Prostate gland (tissue), 2 donors: ENCODE results near the gene UBN1.

Experiments used
- CTCF ChIP-seq, 4 experiments: fragments of 200-600 bp in 2 of 4; fragments of 450-650 bp in 2 of 4; sonication (generic) in 2 of 4; IDR thresholded peaks; 1 replicate in 3 of 4; 2 replicates in 1 of 4; pipeline ENCODE4 v1.5.1; 2016 to 2019; ENCODE audit warnings: antibody characterized with exemption in 4 of 4, mild to moderate bottlenecking in 2 of 4, moderate library complexity in 2 of 4
- POLR2AphosphoS5 ChIP-seq: sonication (generic); formaldehyde crosslinking; IDR thresholded peaks from one replicate; pipeline ENCODE4 v1.6.1; 2017; ENCODE audit warnings: antibody characterized with exemption

GRCh38 chr16:4890026-4890425 lies 42.7 kb downstream of the UBN1 start:
- no peak for TF ChIP-seq CTCF (IDR thresholded peaks at IDR 0.05)
- no peak for TF ChIP-seq POLR2AphosphoS5
